Mesendoderm (in vitro differentiated cells): ENCODE measurements around the gene PLA2G6.
"Not testable (repeated sequence)": the region's sequence is repeated elsewhere in the genome, so short reads cannot be mapped to it uniquely, and the experiment has no call there.

ENCODE experiments used
- DNase-seq: peaks from one replicate; pipeline ENCODE4 v3.0.0; 2013
- H2AK5ac ChIP-seq: 2 replicates; pipeline ENCODE4 v1.6.1; 2013; ENCODE audit warnings: low read length, inconsistent platforms
- H2BK120ac ChIP-seq: 2 replicates; pipeline ENCODE4 v1.6.1; 2013; ENCODE audit warnings: low read depth, mild to moderate bottlenecking, low read length, moderate library complexity, mixed read lengths
- H2BK15ac ChIP-seq: replicated peaks from 2 replicates; pipeline ENCODE4 v1.6.1; 2013; ENCODE audit warnings: low read depth, mild to moderate bottlenecking, moderate library complexity
- H2BK5ac ChIP-seq: 2 replicates; pipeline ENCODE4 v1.6.1; 2013; ENCODE audit warnings: low read length, inconsistent platforms
- H3K18ac ChIP-seq: 2 replicates; pipeline ENCODE4 v1.6.1; 2013; ENCODE audit warnings: mild to moderate bottlenecking, low read length, mixed read lengths
- H3K23ac ChIP-seq: one replicate; pipeline ENCODE4 v1.6.1; 2013; ENCODE audit warnings: low read length
- H3K27ac ChIP-seq: 2 replicates; pipeline ENCODE4 v1.5.1; 2013; ENCODE audit warnings: low read depth, mild to moderate bottlenecking, inconsistent platforms, low read length, moderate library complexity
- H3K27me3 ChIP-seq: 2 replicates; pipeline ENCODE4 v1.6.1; 2013; ENCODE audit warnings: low read length, control low read depth, mild to moderate bottlenecking, inconsistent platforms; ENCODE audit not compliant: insufficient read depth, poor library complexity
- H3K36me3 ChIP-seq: 2 replicates; pipeline ENCODE4 v1.6.1; 2013; ENCODE audit warnings: low read length, inconsistent platforms; ENCODE audit not compliant: control insufficient read depth, insufficient read depth
- H3K4ac ChIP-seq: one replicate; pipeline ENCODE4 v1.6.1; 2013; ENCODE audit warnings: low read depth, mild to moderate bottlenecking, low read length, moderate library complexity
- H3K4me1 ChIP-seq: 2 replicates; pipeline ENCODE4 v1.6.1; 2013; ENCODE audit warnings: low read depth, low read length, inconsistent platforms; ENCODE audit not compliant: control insufficient read depth
- H3K4me2 ChIP-seq: 2 replicates; pipeline ENCODE4 v1.6.1; 2013; ENCODE audit warnings: low read length
- H3K4me3 ChIP-seq: 2 replicates; pipeline ENCODE4 v1.5.1; 2013; ENCODE audit warnings: mild to moderate bottlenecking, low read length
- H3K56ac ChIP-seq: one replicate; pipeline ENCODE4 v1.6.1; 2013; ENCODE audit warnings: low read length
- H3K79me1 ChIP-seq: 2 replicates; pipeline ENCODE4 v1.6.1; 2013; ENCODE audit warnings: low read length, inconsistent platforms
- H3K79me2 ChIP-seq: 2 replicates; pipeline ENCODE4 v1.6.1; 2013; ENCODE audit warnings: mild to moderate bottlenecking, low read length; ENCODE audit not compliant: control insufficient read depth, insufficient read depth
- H3K9ac ChIP-seq: 2 replicates; pipeline ENCODE4 v1.6.1; 2013; ENCODE audit warnings: low read length, inconsistent platforms
- H4K5ac ChIP-seq: one replicate; pipeline ENCODE4 v1.6.1; 2013; ENCODE audit warnings: low read length
- H4K8ac ChIP-seq: one replicate; pipeline ENCODE4 v1.6.1; 2013; ENCODE audit warnings: low read depth, mild to moderate bottlenecking, control low read depth, low read length, moderate library complexity
- WGBS: extraction: QIAGEN DNeasy Blood & Tissue Kit; methylation state at CpG from one replicate; pipeline ENCODE4 v1.1.7; 2013; ENCODE audit warnings: low lambda C conversion rate, missing lambda C conversion rate; ENCODE audit not compliant: insufficient coverage; ENCODE audit errors: extremely low coverage; 5-methylcytosine and 5-hydroxymethylcytosine counted together

The PLA2G6 gene

DNA sequence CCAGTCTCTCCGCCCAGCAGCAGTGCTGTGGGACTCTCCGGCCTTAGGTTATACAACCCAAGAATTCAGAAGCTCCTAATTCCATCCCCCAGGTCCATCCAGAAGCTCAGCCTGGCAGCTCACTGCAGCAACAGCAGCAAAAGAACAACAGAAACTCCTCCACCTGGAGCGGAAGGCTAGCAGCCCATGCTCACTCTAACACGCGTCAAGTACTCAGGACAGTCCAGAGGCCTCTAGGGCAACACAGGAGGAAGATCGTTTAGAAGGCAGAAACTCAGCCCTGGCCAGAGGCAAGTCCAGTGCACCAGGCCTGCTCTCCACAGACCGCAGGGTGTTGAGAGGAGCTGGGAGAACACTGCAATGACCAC is 17.1 kb downstream of the PLA2G6 start:
- WGBS, result no CpG with 5 or more reads among the region's 7 CpGs
- Histone ChIP-seq H3K36me3 (no peaks in the 10 kb centered on the region), H3K9ac (no peak overlapping the region), H3K79me1 (no peaks in the 10 kb centered on the region), H3K18ac (no peak overlapping the region), H2BK120ac (no peak overlapping the region), H3K56ac (no peak overlapping the region), H3K79me2 (no peaks in the 10 kb centered on the region), H4K8ac (no peak overlapping the region), H3K4ac (no peak overlapping the region), H3K4me3 (no peak overlapping the region), H3K4me2 (no peak overlapping the region), H3K23ac (no peak overlapping the region), H3K27me3 (no peaks in the 10 kb centered on the region), H2BK5ac (no peak overlapping the region), H2AK5ac (no peak overlapping the region), H3K27ac (no peak overlapping the region), H4K5ac (no peak overlapping the region), H3K4me1 (no peaks in the 10 kb centered on the region), H2BK15ac (no peak overlapping the region)
- no peak for DNase-seq

DNA sequence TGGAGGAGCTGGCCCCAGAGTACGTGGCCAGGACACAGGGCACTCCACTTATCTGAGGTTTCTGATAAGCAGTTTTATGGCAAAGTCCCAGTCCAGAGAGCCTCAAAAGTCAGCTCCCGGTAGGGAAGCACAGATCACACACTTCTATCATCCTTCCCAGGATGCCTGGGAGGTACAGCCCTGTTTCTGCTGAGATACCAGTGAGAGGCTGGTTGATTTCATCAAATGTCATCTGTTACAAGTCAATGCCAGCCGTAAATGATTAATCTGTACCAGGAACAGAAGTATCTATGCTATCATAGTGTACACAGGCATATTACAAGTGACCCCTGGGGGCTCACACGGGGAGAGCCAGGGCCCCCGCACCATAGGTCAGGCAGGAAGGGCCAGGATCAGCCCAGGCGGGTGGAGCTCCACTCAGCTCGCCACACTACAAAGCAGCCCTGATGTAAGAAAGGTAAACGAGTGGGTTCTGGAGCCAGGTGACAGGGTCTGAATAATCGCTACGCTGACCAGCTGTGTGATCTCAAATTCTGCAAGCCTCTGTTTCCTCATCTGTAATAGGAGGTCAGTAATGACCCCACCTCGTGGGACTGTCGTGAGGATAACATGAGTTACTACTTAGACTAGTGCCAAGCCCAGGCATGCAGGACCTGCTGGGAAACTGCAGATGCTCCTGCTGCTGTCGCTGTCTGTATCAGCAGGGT is 17.6 kb downstream of the PLA2G6 start:
- H3K4me1 ChIP-seq, result no peaks in the 10 kb centered on the region
- no peak overlapping the region for H3K4me3 ChIP-seq
- no peak for DNase-seq
- no peak overlapping the region for H3K23ac ChIP-seq
- no peak overlapping the region for H2BK5ac ChIP-seq
- no peak overlapping the region for H4K5ac ChIP-seq
- no peak overlapping the region for H2BK15ac ChIP-seq
- H3K4ac ChIP-seq, result no peak overlapping the region
- no peak overlapping the region for H3K9ac ChIP-seq
- H4K8ac ChIP-seq, result no peak overlapping the region
- no peaks in the 10 kb centered on the region for H3K27me3 ChIP-seq
- no peaks in the 10 kb centered on the region for H3K36me3 ChIP-seq
- no peaks in the 10 kb centered on the region for H3K79me2 ChIP-seq
- H2BK120ac ChIP-seq, result no peak overlapping the region
- no peak overlapping the region for H3K18ac ChIP-seq
- no peak overlapping the region for H3K56ac ChIP-seq
- no peak overlapping the region for H2AK5ac ChIP-seq
- no peak overlapping the region for H3K27ac ChIP-seq
- H3K4me2 ChIP-seq, result no peak overlapping the region
- no CpG with 5 or more reads among the region's 13 CpGs for WGBS
- H3K79me1 ChIP-seq, result no peaks in the 10 kb centered on the region

DNA sequence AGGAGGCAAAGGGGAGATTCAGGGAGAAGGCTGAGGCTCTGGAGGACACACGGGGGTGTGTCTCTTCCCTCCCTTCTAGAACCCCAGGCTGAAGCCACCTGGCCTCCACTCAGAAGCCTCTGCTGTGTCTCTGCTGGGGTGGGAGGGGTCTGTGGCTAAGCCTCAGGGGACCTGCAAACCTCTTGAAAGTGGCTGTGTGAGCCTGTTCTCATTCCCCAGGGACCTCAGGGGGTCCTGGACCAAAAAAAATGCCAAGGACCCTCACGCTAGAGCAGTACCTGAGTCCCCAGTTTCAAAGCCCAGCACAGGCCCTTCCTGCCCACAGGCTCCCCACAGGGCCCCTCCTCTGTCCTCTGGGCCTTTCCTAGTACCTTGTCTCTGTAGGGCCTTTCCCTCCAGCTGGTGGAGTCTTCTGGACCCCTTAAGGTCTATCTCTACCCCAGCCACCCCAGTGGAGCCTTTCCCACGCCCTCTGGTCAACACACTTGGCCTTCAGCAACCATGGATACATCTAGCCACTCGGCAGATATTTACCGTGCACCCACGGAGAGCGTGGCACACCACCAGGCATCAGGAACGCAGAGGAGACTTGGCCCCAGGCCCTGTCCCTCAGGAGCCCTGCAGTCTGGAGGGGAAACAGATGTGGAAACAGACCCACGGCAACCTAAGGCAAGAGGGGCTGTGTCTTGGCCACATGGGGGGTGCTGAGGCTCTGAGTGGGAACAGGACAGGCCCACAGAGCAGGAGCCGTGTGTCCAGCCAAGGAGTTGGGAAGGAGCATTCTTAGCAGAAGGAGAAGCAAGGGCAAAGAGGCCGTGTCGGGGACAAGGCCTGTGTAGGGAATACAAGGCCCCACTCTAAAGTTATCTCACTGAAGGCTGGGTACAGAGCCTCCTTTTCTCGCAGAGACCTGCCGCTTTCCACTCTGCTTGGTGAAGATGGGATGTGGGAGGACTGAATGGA is 18.5 kb downstream of the PLA2G6 start:
- no peak overlapping the region for H3K23ac ChIP-seq
- H3K18ac ChIP-seq, result no peak overlapping the region
- no peaks in the 10 kb centered on the region for H3K27me3 ChIP-seq
- no peak overlapping the region for H2BK5ac ChIP-seq
- no peak overlapping the region for H3K4me2 ChIP-seq
- no peak overlapping the region for H4K5ac ChIP-seq
- no CpG with 5 or more reads among the region's 14 CpGs for WGBS
- no peaks in the 10 kb centered on the region for H3K4me1 ChIP-seq
- no peaks in the 10 kb centered on the region for H3K79me1 ChIP-seq
- H2BK120ac ChIP-seq, result no peak overlapping the region
- no peak overlapping the region for H3K4me3 ChIP-seq
- DNase-seq, result no peak
- H3K36me3 ChIP-seq, result no peaks in the 10 kb centered on the region
- H2AK5ac ChIP-seq, result no peak overlapping the region
- no peak overlapping the region for H3K56ac ChIP-seq
- H4K8ac ChIP-seq, result no peak overlapping the region
- H3K4ac ChIP-seq, result no peak overlapping the region
- no peak overlapping the region for H3K27ac ChIP-seq
- no peak overlapping the region for H3K9ac ChIP-seq
- H2BK15ac ChIP-seq, result no peak overlapping the region
- H3K79me2 ChIP-seq, result no peaks in the 10 kb centered on the region

DNA sequence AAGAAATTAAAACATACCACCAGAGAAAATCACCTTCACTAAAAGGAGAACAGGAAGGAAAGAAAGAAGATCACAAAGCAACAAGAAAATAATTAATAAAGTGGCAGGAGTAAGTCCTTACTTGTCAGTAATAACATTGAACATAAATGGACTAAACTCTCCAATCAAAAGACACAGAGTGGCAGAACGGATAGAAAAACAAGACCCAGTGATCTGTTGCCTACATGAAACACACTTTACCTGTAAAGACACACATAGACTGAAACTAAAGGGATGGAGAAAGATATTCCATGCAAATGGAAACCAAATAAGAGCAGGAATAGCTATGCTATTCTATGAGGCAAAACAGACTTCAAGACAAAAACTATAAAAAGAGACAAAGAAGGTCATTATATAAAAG is 25.9 kb downstream of the PLA2G6 start:
- no CpG with 5 or more reads among the region's 1 CpG for WGBS
- Histone ChIP-seq H3K27ac (no peak overlapping the region), H3K36me3 (no peaks in the 10 kb centered on the region), H3K18ac (no peak overlapping the region), H3K79me2 (no peaks in the 10 kb centered on the region), H2AK5ac (no peak overlapping the region), H2BK15ac (no peak overlapping the region), H3K4me3 (no peak overlapping the region), H3K56ac (no peak overlapping the region), H3K4ac (no peak overlapping the region), H2BK5ac (no peak overlapping the region), H2BK120ac (no peak overlapping the region), H3K9ac (no peak overlapping the region), H3K4me2 (no peak overlapping the region), H4K5ac (no peak overlapping the region), H3K79me1 (no peaks in the 10 kb centered on the region), H3K23ac (no peak overlapping the region), H3K4me1 (no peaks in the 10 kb centered on the region), H3K27me3 (no peaks in the 10 kb centered on the region), H4K8ac (no peak overlapping the region)
- no peak for DNase-seq

DNA sequence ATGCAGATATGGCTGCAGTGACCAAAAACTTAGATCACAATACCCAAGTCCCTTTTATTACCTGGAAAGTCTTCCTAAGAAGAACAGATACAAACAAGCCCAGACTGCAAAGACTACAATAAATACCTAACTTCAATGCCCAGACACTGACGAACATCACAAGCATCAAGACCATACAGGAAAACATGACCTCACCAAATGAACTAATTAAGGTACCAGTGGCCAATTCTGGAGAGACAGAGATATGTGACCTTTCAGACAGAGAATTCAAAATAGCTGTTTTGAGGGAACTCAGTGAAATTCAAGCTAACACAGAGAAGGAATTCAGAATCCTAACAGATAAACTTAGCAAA is 27.1 kb downstream of the PLA2G6 start:
- H3K23ac ChIP-seq, H3K9ac ChIP-seq, H3K79me1 ChIP-seq, H2BK120ac ChIP-seq, H2AK5ac ChIP-seq, H3K18ac ChIP-seq, H3K56ac ChIP-seq, H3K4me1 ChIP-seq, DNase-seq, H3K36me3 ChIP-seq, H3K4me3 ChIP-seq, H3K4me2 ChIP-seq, H3K79me2 ChIP-seq, H2BK15ac ChIP-seq, H4K8ac ChIP-seq, H4K5ac ChIP-seq, H3K27me3 ChIP-seq, H2BK5ac ChIP-seq, H3K4ac ChIP-seq, H3K27ac ChIP-seq: not testable (repeated sequence)
- no CpG with 5 or more reads among the region's 1 CpG for WGBS
